Measurements from ENCODE around the gene DPF3.

DNA sequence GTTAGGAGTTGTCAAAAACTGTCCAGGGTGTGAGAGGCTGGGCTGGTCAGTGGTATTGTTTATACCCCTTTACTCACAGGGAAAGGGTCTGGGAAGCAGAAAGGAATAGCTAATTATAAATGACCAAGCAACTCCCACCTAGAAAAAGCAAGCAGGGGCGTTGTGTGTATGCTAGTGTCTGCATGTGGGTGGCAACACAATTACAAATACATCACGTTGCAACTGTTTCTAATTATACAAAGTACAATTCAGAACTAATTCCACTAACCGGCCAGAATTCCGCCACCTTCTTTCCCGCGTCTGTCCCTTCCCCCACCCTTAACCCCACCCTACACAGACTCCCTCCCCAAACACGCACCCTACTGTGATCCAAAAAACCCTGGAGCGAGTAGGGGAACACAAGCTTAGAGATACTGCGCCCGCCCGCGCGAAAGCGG is 2.2 kb downstream of the DPF3 start:
- TF ChIP-seq GATA3 (IDR thresholded peaks at IDR 0.05; ENCODE audit: low read depth, low read length): no peak
- TF ChIP-seq GATA2 (IDR thresholded peaks at IDR 0.05; ENCODE audit: low read depth, low read length): no peak
